DND-41 (cell line): ENCODE data around the gene GTF2A2.

Experiments used
- CTCF ChIP-seq: IDR thresholded peaks from 2 replicates; pipeline ENCODE4 v1.5.1; 2012; ENCODE audit warnings: borderline replicate concordance, low read length, moderate library complexity, mild to moderate bottlenecking; ENCODE audit not compliant: poor library complexity, severe bottlenecking; ENCODE audit errors: extremely low read depth
- EZH2 ChIP-seq: IDR thresholded peaks from 3 replicates; pipeline ENCODE4 v1.6.1; 2012; ENCODE audit warnings: borderline replicate concordance, low read depth, mild to moderate bottlenecking, moderate library complexity, low read length, inconsistent platforms; ENCODE audit not compliant: severe bottlenecking

- no peak for TF ChIP-seq CTCF
- no peak for TF ChIP-seq EZH2
Observed at GRCh38 chr15:59676565-59676964, 19.2 kb upstream of the GTF2A2 start.
